Retinal pigment epithelial cell (primary cell): ENCODE results near the gene ADAM22.

Experiments
- DNase-seq: peaks from one replicate; pipeline ENCODE4 v3.0.0-alpha.2; 2010; ENCODE audit warnings: low read depth
- H3K4me3 ChIP-seq: 2 replicates; pipeline ENCODE4 v1.5.1; 2011; ENCODE audit warnings: mild to moderate bottlenecking, low read length, control low read depth, moderate library complexity
- TF ChIP-seq, protein P1 (sequence below): conservative IDR thresholded peaks from 2 replicates; pipeline ENCODE4 v1.5.1; 2011; ENCODE audit warnings: low read depth, low read length, control low read depth, inconsistent platforms

ADAM22 gene

GRCh38 chr7:88116235-88116795, 182.3 kb downstream of the ADAM22 start:
- no peak overlapping the region for H3K4me3 ChIP-seq
- TF ChIP-seq, protein P1, sequence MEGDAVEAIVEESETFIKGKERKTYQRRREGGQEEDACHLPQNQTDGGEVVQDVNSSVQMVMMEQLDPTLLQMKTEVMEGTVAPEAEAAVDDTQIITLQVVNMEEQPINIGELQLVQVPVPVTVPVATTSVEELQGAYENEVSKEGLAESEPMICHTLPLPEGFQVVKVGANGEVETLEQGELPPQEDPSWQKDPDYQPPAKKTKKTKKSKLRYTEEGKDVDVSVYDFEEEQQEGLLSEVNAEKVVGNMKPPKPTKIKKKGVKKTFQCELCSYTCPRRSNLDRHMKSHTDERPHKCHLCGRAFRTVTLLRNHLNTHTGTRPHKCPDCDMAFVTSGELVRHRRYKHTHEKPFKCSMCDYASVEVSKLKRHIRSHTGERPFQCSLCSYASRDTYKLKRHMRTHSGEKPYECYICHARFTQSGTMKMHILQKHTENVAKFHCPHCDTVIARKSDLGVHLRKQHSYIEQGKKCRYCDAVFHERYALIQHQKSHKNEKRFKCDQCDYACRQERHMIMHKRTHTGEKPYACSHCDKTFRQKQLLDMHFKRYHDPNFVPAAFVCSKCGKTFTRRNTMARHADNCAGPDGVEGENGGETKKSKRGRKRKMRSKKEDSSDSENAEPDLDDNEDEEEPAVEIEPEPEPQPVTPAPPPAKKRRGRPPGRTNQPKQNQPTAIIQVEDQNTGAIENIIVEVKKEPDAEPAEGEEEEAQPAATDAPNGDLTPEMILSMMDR: no peak

DNA sequence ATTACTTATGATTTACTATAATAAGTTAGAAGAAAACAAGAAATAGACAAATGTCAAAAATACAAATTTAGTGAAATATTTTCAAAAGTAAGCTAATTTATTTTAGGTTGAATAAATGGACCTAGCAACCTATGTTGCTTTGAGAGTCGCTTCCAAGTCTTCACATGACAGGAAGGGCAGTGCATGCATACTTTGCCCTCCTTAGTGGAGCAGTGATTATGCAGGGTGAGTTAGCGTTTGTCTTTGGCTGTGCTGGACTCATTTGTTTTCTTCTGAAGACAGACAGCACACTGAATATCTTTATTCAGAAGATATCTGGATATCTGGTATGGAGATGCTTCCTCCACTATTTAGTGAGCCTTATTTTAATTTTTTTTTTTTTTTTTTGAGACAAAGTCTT, 183.3 kb downstream of the ADAM22 start:
- H3K4me3 ChIP-seq: no peak overlapping the region
- TF ChIP-seq, protein P1: no peak
- DNase-seq: no peak

More at GRCh38 chr7:88116235-88116795, 182.3 kb downstream of the ADAM22 start:
- no peak for DNase-seq

DNA sequence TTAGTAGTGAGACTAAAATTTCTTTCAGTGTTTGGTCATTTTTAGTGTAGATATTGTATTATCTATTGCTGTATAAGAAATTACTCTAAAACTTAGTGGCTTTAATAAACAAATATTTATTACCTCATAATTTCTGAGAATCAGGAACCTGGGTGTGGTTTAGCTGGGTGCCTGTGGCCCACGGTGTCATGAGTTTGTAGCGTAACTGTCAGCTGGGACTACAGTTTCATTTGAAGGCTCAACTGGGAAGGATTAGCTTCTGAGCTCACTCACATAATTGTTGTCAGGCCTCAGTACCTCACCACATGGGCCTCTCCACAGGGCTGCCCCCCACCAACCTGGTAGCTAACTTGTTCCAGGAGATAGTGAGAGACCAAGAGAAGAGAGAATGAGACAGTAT, 187.3 kb downstream of the ADAM22 start:
- TF ChIP-seq, protein P1: no peak
- no peak overlapping the region for H3K4me3 ChIP-seq
- no peak for DNase-seq

DNA sequence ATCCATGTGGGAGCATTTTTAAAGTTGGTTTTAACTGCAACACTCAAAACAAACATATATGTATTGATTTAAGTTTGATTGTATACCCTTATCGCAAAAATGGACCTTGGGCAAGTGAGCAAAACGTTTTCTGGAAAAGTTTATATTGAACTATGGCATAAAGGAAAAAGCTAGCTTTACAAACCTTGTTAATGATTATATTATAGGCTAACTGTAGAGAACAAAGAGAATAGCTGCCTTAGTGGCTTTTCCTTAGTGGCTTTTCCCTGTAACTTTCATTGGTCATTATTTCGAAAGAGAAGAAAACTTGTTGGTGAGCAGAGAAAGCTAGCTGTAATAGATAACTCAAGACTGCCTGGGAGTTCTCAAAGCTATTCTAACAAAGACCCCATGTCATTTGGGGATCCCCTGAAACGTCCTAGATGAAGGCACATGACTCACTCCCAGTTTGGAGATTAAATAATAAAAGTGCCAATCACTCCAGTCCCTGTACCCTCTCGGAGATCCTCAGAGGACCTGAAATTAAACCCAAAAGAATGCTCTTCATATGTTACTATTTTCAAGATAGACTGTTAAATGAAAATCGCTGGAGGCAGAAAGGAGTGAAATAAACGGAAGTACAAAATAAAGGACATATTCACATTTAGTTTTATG, 193.7 kb downstream of the ADAM22 start:
- TF ChIP-seq, protein P1: no peak
- DNase-seq: no peak
- H3K4me3 ChIP-seq: no peak overlapping the region

DNA sequence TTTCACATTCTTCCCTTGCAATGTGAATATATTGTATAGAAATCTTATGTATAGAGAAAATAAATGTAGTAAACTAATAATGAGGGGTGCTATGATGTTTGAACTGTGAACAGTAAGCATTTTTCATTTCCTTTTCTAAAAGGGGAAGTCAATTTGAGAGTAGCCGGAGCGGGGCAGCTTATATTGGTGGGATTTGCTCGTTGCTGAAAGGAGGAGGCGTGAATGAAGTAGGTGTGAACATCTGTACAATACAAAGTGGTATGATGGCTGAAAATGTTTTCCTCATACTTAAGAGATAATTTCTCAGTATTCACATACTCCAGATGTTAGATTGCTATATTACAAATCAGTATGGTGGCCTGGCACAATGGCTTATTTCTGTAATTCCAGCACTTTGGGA, 198.7 kb downstream of the ADAM22 start:
- no peak for DNase-seq
- TF ChIP-seq, protein P1: no peak
- no peak overlapping the region for H3K4me3 ChIP-seq

GRCh38 chr7:88140947-88141346, 206.9 kb downstream of the ADAM22 start:
- TF ChIP-seq, protein P1: no peak
- peak; percentile 87 for DNase-seq
- H3K4me3 ChIP-seq: no peak overlapping the region

GRCh38 chr7:88141479-88141878, 207.4 kb downstream of the ADAM22 start:
- H3K4me3 ChIP-seq: no peak overlapping the region
- DNase-seq: no peak
- TF ChIP-seq, protein P1: no peak
